ENCODE measurements around the gene PRPF6. TPM values are rescaled to one million over a fixed set of nuclear protein-coding genes. Genes with fewer than 3 reads are reported as not detected.

The PRPF6 gene
- total RNA-seq, 2 experiments from 2014 or later = 50.6 to 51.3 TPM

- Histone ChIP-seq H3K36me3 (ENCODE audit: insufficient read depth, low read length) (peaks cover 74% of the 10 kb centered on the region), H3K27me3 (ENCODE audit: control insufficient read depth in 1 of 2, insufficient read depth in 2 of 2, low read length in 2 of 2) (no peaks in the 10 kb centered on the region), H3K4me1 (ENCODE audit: insufficient read depth, low read length) (no peaks in the 10 kb centered on the region), H3K9me3 (ENCODE audit: control insufficient read depth in 1 of 2, insufficient read depth in 1 of 2, low read length in 2 of 2) (no peaks in the 10 kb centered on the region), H3K27ac (ENCODE audit: low read depth in 1 of 2, low read length in 2 of 2) (no peak overlapping the region), H3K4me3 (ENCODE audit: low read length) (no peak overlapping the region)
- POLR2A ChIA-PET = no interaction called here
- CTCF ChIA-PET = interaction anchor here (0.7 to 1.1 kb wide), 2 partner anchors 26 to 36 kb away, joined by 3 to 4 read pairs; no protein-coding TSS in a partner anchor
- no peaks in the 10 kb centered on the region for H3K27me3 Mint-ChIP-seq
- intact Hi-C loops (cut with DNase I, micrococcal nuclease) = no loop called here
- peaks cover 79% of the 10 kb centered on the region for H3K36me3 Mint-ChIP-seq (ENCODE audit: low read depth)
- ATAC-seq (ENCODE audit: poor library complexity) (no peak), DNase-seq (no peak)
- H3K4me3 Mint-ChIP-seq = no peak overlapping the region
- peaks cover 10% of the 10 kb centered on the region for H3K4me1 Mint-ChIP-seq (ENCODE audit: low read depth)
- no peak for TF ChIP-seq CTCF (IDR thresholded peaks at IDR 0.05)
- no peaks in the 10 kb centered on the region for H3K9me3 Mint-ChIP-seq
- no peak overlapping the region for H3K27ac Mint-ChIP-seq
These were observed 20.0 kb downstream of the PRPF6 start for GRCh38 chr20:64000906-64001305.

- Mint-ChIP-seq H3K27ac (no peak overlapping the region), H3K27me3 (no peaks in the 10 kb centered on the region), H3K36me3 (ENCODE audit: low read depth) (peaks cover 79% of the 10 kb centered on the region), H3K4me3 (no peak overlapping the region), H3K4me1 (ENCODE audit: low read depth) (peaks cover 10% of the 10 kb centered on the region), H3K9me3 (no peaks in the 10 kb centered on the region)
- DNase-seq (no peak), ATAC-seq (ENCODE audit: poor library complexity) (no peak)
- ChIA-PET CTCF (interaction anchor here (0.6 to 1.1 kb wide), 2 partner anchors 36 to 136 kb away, joined by 3 to 4 read pairs; no protein-coding TSS in a partner anchor), POLR2A (no interaction called here)
- Histone ChIP-seq H3K4me1 (ENCODE audit: insufficient read depth, low read length) (no peaks in the 10 kb centered on the region), H3K9me3 (ENCODE audit: control insufficient read depth in 1 of 2, insufficient read depth in 1 of 2, low read length in 2 of 2) (no peaks in the 10 kb centered on the region), H3K27ac (ENCODE audit: low read depth in 1 of 2, low read length in 2 of 2) (no peak overlapping the region), H3K4me3 (ENCODE audit: low read length) (no peak overlapping the region), H3K36me3 (ENCODE audit: insufficient read depth, low read length) (peaks cover 72% of the 10 kb centered on the region), H3K27me3 (ENCODE audit: control insufficient read depth in 1 of 2, insufficient read depth in 2 of 2, low read length in 2 of 2) (no peaks in the 10 kb centered on the region)
- intact Hi-C loops (cut with DNase I, micrococcal nuclease) = no loop called here
- TF ChIP-seq CTCF (IDR thresholded peaks at IDR 0.05) = no peak
These were observed 20.7 kb downstream of the PRPF6 start for GRCh38 chr20:64001607-64002011.

GRCh38 chr20:64003960-64004725 lies 23.2 kb downstream of the PRPF6 start:
- no peak overlapping the region for H3K4me3 ChIP-seq (ENCODE audit: low read length)
- TF ChIP-seq CTCF (IDR thresholded peaks at IDR 0.05) = no peak
- intact Hi-C loops (cut with DNase I, micrococcal nuclease) = no loop called here
- H3K27me3 Mint-ChIP-seq = no peaks in the 10 kb centered on the region
- H3K27ac ChIP-seq (ENCODE audit: low read depth in 1 of 2, low read length in 2 of 2) = no peak overlapping the region
- no peaks in the 10 kb centered on the region for H3K27me3 ChIP-seq (ENCODE audit: control insufficient read depth in 1 of 2, insufficient read depth in 2 of 2, low read length in 2 of 2)
- no peaks in the 10 kb centered on the region for H3K4me1 ChIP-seq (ENCODE audit: insufficient read depth, low read length)
- peaks cover 79% of the 10 kb centered on the region for H3K36me3 ChIP-seq (ENCODE audit: insufficient read depth, low read length)
- H3K36me3 Mint-ChIP-seq (ENCODE audit: low read depth) = peaks cover 89% of the 10 kb centered on the region
- ChIA-PET POLR2A (no interaction called here), CTCF (interaction anchor here (1.2 to 2.6 kb wide), 2 partner anchors 30 to 35 kb away, joined by 4 to 11 read pairs; no protein-coding TSS in a partner anchor)
- H3K4me1 Mint-ChIP-seq (ENCODE audit: low read depth) = peaks cover 18% of the 10 kb centered on the region
- no peak overlapping the region for H3K27ac Mint-ChIP-seq
- H3K4me3 Mint-ChIP-seq = no peak overlapping the region
- no peak for ATAC-seq (ENCODE audit: poor library complexity)
- H3K9me3 ChIP-seq (ENCODE audit: control insufficient read depth in 1 of 2, insufficient read depth in 1 of 2, low read length in 2 of 2) = peaks cover 13 to 19% of the 10 kb centered on the region in 2 experiments
- no peaks in the 10 kb centered on the region for H3K9me3 Mint-ChIP-seq
- no peak for DNase-seq
